ENCODE measurements around the gene GCNT1. TPM values are rescaled to one million over a fixed set of nuclear protein-coding genes. Genes with fewer than 3 reads are reported as not detected.

GCNT1 gene
- total and polyA plus RNA-seq, 2 experiments from 2014 or later: 0.22 to 0.66 TPM

DNA sequence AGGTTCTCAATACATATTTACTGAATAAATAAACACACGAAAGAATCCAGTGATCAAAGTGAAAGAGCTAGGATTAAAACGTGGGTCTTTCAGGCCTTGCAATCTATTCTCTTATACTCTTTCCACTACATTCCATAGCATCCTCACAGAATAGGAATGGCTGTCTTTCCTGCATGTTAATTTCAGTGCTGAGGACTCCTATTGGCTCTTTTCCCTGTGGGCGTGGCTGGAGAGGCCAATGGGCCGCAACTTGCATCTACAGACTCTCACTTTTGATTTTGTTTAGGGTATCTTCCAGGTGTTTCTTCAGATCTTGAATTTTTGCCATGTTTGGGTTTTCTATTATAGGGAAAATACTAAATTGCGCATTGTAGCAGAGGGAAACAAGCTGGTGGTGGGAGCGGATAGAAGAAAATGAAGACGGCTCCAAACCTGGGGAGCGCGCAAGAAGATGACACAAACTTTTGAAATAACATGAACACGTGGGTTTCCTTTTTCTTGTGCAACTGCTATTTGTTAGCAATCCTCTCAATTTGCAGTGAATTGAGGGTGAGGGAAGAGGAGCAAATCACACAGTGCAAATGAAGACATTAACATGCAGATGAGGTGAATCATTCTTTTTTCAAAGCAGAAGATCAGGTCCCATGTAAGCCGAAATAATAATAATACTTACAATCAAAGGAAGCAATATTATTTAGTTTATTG is 93.9 kb downstream of the GCNT1 start:
- no peaks in the 10 kb centered on the region for H3K4me1 ChIP-seq (ENCODE audit: low read depth)
- DNase-seq (ENCODE audit: low read depth in 1 of 2, low spot score in 1 of 2): no peak
- H3K36me3 ChIP-seq: no peaks in the 10 kb centered on the region
- no peak for TF ChIP-seq CTCF (IDR thresholded peaks at IDR 0.05; ENCODE audit: low read depth, low read length)
- no peak overlapping the region for H3K27ac ChIP-seq
- no peaks in the 10 kb centered on the region for H3K9me3 ChIP-seq (ENCODE audit: low read depth)
- H3K27me3 ChIP-seq: no peaks in the 10 kb centered on the region
- H3K4me3 ChIP-seq: no peak overlapping the region

DNA sequence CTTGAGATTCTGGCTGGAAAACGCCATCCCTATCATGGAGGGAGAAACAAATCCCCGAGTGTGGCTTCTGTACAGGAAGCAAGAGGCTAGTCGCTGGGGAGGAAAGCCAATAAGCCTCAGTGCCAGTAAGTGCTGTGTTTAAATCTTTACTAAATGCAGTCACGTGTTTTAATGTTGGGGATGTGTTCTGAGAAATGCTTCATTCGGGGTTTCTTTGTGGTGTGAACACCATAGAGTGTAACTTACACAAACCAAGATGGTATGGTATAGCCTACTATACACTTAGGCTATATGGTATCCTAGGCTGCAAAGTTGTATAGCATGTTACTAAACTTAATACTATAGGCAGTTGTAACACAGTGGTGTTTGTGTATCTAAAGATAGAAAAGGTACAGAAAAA is 94.7 kb downstream of the GCNT1 start:
- Histone ChIP-seq H3K9me3 (ENCODE audit: low read depth) (no peaks in the 10 kb centered on the region), H3K4me3 (no peak overlapping the region), H3K27me3 (no peaks in the 10 kb centered on the region), H3K36me3 (no peaks in the 10 kb centered on the region), H3K27ac (no peak overlapping the region), H3K4me1 (ENCODE audit: low read depth) (no peaks in the 10 kb centered on the region)
- TF ChIP-seq CTCF (IDR thresholded peaks at IDR 0.05; ENCODE audit: low read depth, low read length): no peak
- no peak for DNase-seq (ENCODE audit: low read depth in 1 of 2, low spot score in 1 of 2)

Other genes starting within 250 kb of the GCNT1 start
- gene RFK, start 64.8 kb upstream of the GCNT1 start, total RNA-seq: 14.2 and 15.2 TPM in 2 replicates
- gene RFK, start 64.8 kb upstream of the GCNT1 start, polyA plus RNA-seq: 18.2 and 24.2 TPM in 2 replicates

Measured in cardiac muscle cell (in vitro differentiated cells and primary cell).